Large intestine (tissue), 3 donors: ENCODE data around the gene CDO1. TPM values are rescaled to one million over a fixed set of nuclear protein-coding genes. Genes with fewer than 3 reads are reported as not detected.

Source experiments
- DNase-seq, 2 donors: peaks; one replicate each; pipeline versions ENCODE4 v3.0.0 to v3.0.0-alpha.2; 2013
- H3K27ac ChIP-seq: one replicate; pipeline ENCODE4 v1.5.1; 2013; ENCODE audit warnings: low read length
- H3K27me3 ChIP-seq: 2 replicates; pipeline ENCODE4 v1.6.1; 2013; ENCODE audit warnings: low read length; ENCODE audit not compliant: control insufficient read depth, insufficient read depth
- H3K36me3 ChIP-seq: 2 replicates; pipeline ENCODE4 v1.6.1; 2013; ENCODE audit warnings: low read length; ENCODE audit not compliant: control insufficient read depth, insufficient read depth
- H3K4me1 ChIP-seq: one replicate; pipeline ENCODE4 v1.6.1; 2013; ENCODE audit warnings: low read length; ENCODE audit not compliant: control insufficient read depth, insufficient read depth
- H3K4me3 ChIP-seq: one replicate; pipeline ENCODE4 v1.5.1; 2013; ENCODE audit warnings: low read length
- H3K9me3 ChIP-seq: one replicate; pipeline ENCODE4 v1.6.1; 2013; ENCODE audit warnings: mild to moderate bottlenecking, low read depth, low read length, moderate library complexity; ENCODE audit not compliant: control insufficient read depth
- WGBS: methylation state at CpG from one replicate; pipeline ENCODE4 v1.1.5; 2013; ENCODE audit warnings: low lambda C conversion rate; ENCODE audit not compliant: insufficient coverage; 5-methylcytosine and 5-hydroxymethylcytosine counted together
- polyA plus RNA-seq: library from polyadenylated mRNA; unstranded; fragments of 120-200 nt; gene quantifications from one replicate; pipeline ENCODE4 v1.2.1, GENCODE V29; 2013

Gene CDO1
- polyA plus RNA-seq, 1 donor, result 5.7 TPM

DNA sequence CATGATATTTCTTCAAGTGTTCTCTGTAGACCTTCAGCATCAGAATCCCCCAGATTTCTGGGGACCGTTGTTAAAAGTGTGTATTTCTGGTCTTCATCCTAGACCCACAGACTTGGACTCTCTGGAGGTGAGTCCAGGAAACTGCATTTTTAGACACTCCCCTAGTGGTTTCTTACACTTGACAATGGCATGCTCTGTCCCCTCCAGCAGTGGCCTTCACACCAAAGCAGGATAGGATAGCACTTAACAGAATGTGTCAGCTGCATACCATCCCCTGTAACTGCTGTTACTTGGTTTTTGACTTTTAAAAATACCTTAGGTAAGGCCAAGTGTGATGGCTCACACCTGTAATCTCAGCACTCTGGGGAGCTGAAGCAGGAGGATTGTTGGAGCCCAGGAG, 20.8 kb downstream of the CDO1 start:
- no peaks in the 10 kb centered on the region for H3K4me1 ChIP-seq
- H3K27ac ChIP-seq, result no peak overlapping the region
- no peak overlapping the region for H3K4me3 ChIP-seq
- H3K27me3 ChIP-seq, result peaks cover 2% of the 10 kb centered on the region
- DNase-seq, result no peak
- no peaks in the 10 kb centered on the region for H3K36me3 ChIP-seq
- WGBS, result no CpG with 5 or more reads among the region's 1 CpG
- no peaks in the 10 kb centered on the region for H3K9me3 ChIP-seq

DNA sequence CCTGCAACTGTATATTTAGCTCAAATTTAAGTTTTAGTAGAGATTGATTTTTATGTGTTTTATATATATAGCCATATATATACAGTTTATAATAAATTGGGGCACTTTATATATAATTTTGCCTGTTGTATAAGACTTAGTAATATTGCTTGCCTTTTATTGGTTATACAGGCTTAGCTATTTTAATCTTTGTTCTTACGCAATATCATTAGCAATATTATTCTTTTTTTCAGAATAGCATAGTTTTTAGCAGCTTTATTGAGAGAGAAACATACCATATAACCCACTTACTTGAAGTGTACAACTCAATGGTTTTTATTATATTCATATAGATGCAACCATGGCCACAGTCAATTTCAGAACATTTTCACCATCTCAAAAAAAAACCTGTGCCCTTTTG, 28.0 kb downstream of the CDO1 start:
- H3K27ac ChIP-seq, result no peak overlapping the region
- H3K36me3 ChIP-seq, result no peaks in the 10 kb centered on the region
- peaks cover 7% of the 10 kb centered on the region for H3K27me3 ChIP-seq
- no peaks in the 10 kb centered on the region for H3K9me3 ChIP-seq
- no CpG with 5 or more reads among the region's 1 CpG for WGBS
- DNase-seq, result no peak
- H3K4me1 ChIP-seq, result no peaks in the 10 kb centered on the region
- no peak overlapping the region for H3K4me3 ChIP-seq

DNA sequence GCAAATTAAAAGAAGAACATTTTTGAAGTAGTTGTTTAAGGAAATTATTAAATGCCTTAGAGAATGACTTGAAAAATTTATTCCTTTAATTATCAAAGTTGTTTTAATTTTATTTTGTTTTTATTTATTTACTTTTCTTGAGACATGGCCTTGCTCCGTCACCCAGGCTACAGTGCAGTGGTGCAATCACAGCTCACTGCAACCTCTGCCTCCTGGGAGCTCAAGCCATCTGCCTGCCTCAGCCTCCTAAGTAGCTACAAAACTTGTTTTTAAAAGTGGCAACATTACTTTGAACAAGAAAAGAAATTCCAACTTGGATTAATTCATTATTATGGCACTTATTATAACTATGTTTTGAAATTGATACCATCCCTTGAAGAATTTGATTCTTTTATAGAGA, 29.0 kb downstream of the CDO1 start:
- 0% methylated on average over 1 of the region's 1 CpG for WGBS
- DNase-seq, result no peak
- Histone ChIP-seq H3K27ac (no peak overlapping the region), H3K36me3 (no peaks in the 10 kb centered on the region), H3K9me3 (no peaks in the 10 kb centered on the region), H3K4me1 (no peaks in the 10 kb centered on the region), H3K27me3 (peaks cover 7% of the 10 kb centered on the region), H3K4me3 (no peak overlapping the region)

DNA sequence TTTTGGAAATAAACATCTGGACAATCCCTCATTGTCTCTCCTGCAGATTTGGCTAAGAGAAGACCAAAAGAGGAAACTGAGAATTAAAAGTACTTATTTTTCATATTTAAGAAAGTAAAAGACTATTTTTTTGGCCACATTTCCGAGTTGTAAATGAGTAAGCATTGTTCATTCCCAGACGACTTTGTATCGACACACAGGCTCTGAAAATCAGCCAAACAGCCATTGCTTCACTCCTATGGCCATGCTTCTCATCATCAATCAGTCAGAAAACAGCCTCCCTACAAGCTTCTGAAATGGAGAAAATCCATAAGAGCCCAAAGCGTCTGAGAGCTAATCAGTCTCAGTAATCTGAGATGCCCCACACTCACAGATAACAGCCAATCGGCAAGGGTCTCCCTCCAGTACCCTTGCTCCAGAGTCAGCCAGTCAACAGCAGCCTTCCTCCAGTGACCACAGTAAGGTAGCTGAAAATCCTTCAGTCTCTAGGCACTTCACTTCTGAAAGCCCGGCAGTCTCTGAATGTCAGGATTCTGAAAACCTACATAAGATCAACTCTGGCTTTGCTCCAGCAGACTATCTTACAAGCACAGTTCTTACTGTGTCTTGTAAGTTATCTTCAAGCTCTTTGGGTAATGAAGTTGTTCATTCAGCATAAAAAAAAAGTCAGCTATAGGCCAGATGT, 30.9 kb downstream of the CDO1 start:
- WGBS, result no CpG with 5 or more reads among the region's 6 CpGs
- no peaks in the 10 kb centered on the region for H3K36me3 ChIP-seq
- no peaks in the 10 kb centered on the region for H3K4me1 ChIP-seq
- H3K27ac ChIP-seq, result no peak overlapping the region
- H3K4me3 ChIP-seq, result no peak overlapping the region
- peaks cover 7% of the 10 kb centered on the region for H3K27me3 ChIP-seq
- H3K9me3 ChIP-seq, result no peaks in the 10 kb centered on the region
- no peak for DNase-seq

DNA sequence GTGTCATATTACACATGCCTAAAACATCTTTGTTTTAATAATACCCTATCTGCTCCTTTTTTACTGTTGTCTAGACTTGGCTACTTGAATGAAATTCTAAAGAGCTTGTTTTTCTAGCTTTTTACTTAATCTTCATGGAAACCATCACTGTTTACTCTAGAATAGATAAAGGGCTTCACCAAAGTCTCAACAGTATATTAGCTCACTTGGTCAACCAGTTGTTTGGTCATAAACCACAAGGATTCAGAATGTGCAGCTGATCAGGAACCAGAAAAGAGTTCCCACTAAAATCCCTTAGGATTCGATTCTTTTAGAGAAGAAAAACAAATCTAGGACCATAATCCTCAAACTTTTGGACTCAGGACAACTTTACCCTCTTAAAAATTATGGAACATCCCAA, 38.0 kb downstream of the CDO1 start:
- Histone ChIP-seq H3K4me3 (no peak overlapping the region), H3K27ac (no peak overlapping the region), H3K4me1 (no peaks in the 10 kb centered on the region), H3K9me3 (no peaks in the 10 kb centered on the region), H3K27me3 (peaks cover 5% of the 10 kb centered on the region), H3K36me3 (no peaks in the 10 kb centered on the region)
- no peak for DNase-seq
- no CpG with 5 or more reads among the region's 1 CpG for WGBS

DNA sequence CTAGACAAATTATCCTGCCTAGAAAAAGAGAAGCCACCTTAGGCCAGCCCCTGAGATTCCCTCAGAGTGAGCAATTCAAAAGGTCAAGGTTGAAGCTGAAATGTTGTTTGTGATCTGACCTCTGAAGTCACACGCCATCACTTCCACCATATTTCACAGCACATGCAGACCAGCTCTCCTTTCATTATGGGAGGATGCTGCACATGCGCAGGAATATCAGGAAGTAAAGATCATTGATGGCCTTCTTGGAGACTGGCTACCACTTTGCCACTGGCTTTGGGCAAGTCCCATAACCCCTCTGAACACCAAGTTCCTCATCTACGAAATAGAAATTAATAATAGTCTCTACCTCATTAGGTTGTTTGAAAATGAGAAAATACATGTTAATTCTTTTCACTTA, 39.5 kb downstream of the CDO1 start:
- no peak for DNase-seq
- Histone ChIP-seq H3K9me3 (no peaks in the 10 kb centered on the region), H3K27ac (no peak overlapping the region), H3K4me3 (no peak overlapping the region), H3K27me3 (peaks cover 11% of the 10 kb centered on the region), H3K36me3 (no peaks in the 10 kb centered on the region), H3K4me1 (no peaks in the 10 kb centered on the region)
- WGBS, result 100% methylated on average over 1 of the region's 3 CpGs

DNA sequence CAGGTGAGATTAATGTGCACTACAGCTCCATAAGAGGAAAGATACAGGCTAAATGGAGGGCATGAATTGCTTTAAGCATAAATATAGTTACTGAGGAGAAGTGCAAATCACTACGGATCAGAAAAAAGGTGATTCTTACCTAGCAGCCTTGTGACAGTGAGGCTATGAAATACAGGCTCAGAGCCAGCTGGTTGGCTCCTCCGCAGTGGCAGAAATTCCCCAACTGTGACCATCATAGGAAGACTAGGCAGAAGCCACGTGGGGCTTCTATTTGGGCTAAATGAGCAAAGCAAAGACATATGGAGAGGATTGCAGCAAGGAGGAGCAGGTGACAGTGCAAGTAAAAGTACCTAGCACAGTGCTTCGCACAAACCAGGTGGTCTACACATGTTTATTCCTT, 40.5 kb downstream of the CDO1 start:
- WGBS, result 67% methylated on average over 1 of the region's 4 CpGs
- H3K4me1 ChIP-seq, result no peaks in the 10 kb centered on the region
- no peak for DNase-seq
- no peaks in the 10 kb centered on the region for H3K36me3 ChIP-seq
- no peaks in the 10 kb centered on the region for H3K9me3 ChIP-seq
- H3K27me3 ChIP-seq, result peaks cover 11% of the 10 kb centered on the region
- no peak overlapping the region for H3K4me3 ChIP-seq
- H3K27ac ChIP-seq, result no peak overlapping the region

DNA sequence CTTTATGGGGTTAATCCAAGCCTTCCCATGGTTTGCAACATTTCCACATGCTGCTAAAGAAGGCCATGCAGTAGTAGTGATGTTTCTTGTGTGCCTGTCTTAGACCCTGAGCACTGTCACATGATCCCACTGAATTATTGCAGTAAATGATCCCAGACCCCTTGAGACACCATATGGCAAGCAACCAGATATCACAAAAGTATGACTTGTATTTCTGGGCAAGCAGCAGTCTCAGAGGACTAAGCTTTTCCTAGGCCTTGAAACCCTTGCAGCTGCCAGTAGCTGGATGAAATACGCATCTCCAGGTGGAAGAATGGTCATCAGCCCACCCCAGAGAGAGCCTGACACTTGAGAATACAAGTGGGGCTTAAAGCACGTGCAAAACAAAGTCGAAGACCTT, 41.8 kb downstream of the CDO1 start:
- no peak overlapping the region for H3K27ac ChIP-seq
- no CpG with 5 or more reads among the region's 3 CpGs for WGBS
- no peaks in the 10 kb centered on the region for H3K4me1 ChIP-seq
- no peak for DNase-seq
- H3K27me3 ChIP-seq, result peaks cover 11% of the 10 kb centered on the region
- no peaks in the 10 kb centered on the region for H3K9me3 ChIP-seq
- H3K4me3 ChIP-seq, result no peak overlapping the region
- no peaks in the 10 kb centered on the region for H3K36me3 ChIP-seq

DNA sequence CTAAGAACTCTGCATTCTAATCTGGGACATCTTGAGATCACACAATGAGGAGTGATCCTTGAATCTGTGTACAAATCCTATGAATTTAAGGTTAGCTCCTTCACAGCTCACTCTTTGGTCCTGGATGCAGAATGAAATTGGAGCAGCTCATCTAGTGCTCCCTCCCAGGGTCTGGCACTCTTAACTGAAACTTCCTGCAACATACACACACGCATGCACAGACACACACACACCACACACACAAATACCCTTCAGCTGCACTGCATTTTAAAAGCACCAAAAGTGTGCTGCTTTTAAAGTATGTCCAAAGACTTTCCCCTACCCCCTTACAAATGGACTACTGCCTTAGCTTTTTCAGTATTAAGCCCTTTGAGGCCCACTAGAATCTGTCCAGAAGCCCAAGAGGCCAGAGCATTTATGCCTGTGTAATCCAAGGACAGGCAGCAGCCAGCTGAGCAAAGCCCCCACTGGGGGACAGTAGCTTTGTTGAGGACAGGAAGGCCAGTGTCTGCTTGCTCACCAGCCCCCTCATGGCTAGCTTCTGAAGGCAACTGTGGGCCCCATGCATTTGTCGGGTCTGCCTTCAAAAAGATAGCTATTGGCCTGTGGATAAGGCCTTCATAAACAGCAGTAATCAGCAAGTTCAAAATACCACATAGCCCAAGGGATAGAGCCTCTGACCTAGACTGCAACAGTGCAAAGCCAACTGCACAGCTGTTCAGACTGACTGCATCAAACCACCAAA, 43.6 kb downstream of the CDO1 start:
- Histone ChIP-seq H3K9me3 (no peaks in the 10 kb centered on the region), H3K27ac (no peak overlapping the region), H3K4me1 (no peaks in the 10 kb centered on the region), H3K36me3 (no peaks in the 10 kb centered on the region), H3K27me3 (peaks cover 11% of the 10 kb centered on the region), H3K4me3 (no peak overlapping the region)
- DNase-seq, result no peak
- WGBS, result no CpG with 5 or more reads among the region's 2 CpGs

DNA sequence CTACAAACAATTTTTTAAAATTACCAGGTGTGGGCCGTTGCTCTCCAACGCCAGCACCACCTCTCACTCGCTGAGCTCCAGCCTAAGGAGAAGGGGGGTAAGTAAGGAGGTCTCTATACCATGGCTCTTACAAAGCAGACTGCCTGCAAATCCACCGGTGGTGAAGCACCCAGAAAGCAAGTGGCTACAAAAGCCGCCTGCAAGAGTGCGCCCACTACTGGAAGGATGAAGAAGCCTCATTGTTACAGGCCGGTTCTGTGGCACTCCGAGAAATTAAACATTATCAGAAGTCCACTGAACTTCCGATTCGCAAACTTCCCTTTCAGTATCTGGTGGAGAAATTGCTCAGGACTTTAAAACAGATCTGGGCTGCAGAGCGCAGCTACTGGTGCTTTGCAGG, 46.0 kb downstream of the CDO1 start:
- Histone ChIP-seq H3K27me3 (peaks cover 6% of the 10 kb centered on the region), H3K4me1 (no peaks in the 10 kb centered on the region), H3K9me3 (no peaks in the 10 kb centered on the region), H3K36me3 (no peaks in the 10 kb centered on the region), H3K4me3 (no peak overlapping the region), H3K27ac (no peak overlapping the region)
- DNase-seq, result no peak
- WGBS, result no CpG with 5 or more reads among the region's 11 CpGs

DNA sequence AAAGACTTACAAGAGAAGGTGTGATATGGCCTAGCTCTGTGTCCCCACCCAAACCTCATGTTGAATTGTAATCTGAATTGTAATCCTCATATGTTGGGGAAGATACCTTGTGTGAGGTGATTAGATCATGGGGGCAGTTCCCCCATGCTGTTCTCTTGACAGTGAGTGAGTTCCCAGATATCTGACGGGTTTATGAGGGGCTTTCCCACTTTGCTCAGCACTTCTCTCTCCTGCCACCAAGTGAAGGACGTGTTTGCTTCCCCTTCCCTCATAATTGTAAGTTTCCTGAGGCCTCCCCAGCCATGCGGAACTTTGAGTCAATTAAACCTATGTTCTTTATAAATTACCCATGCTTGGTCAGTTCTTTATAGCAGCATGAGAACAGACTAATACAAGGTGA, 49.0 kb downstream of the CDO1 start:
- no peaks in the 10 kb centered on the region for H3K4me1 ChIP-seq
- no peaks in the 10 kb centered on the region for H3K36me3 ChIP-seq
- DNase-seq, result no peak
- no peak overlapping the region for H3K27ac ChIP-seq
- H3K4me3 ChIP-seq, result no peak overlapping the region
- H3K27me3 ChIP-seq, result no peaks in the 10 kb centered on the region
- no peaks in the 10 kb centered on the region for H3K9me3 ChIP-seq
- no CpG with 5 or more reads among the region's 3 CpGs for WGBS
